Keratinocyte (primary cell): ENCODE measurements around the gene DCUN1D1.

ENCODE experiments used
- CTCF ChIP-seq, 3 experiments: IDR thresholded peaks in 1 of 3; conservative IDR thresholded peaks in 1 of 3; optimal IDR thresholded peaks in 1 of 3; 2 replicates in 2 of 3; 3 replicates in 1 of 3; pipeline versions ENCODE3 to v1.5.1; 2011; ENCODE audit warnings: low read length in 3 of 3, mild to moderate bottlenecking in 3 of 3, moderate library complexity in 2 of 3, control low read depth in 1 of 3, inconsistent platforms in 1 of 3; ENCODE audit not compliant: insufficient read depth in 2 of 3; ENCODE audit errors: extremely low read depth in 1 of 3
- EZH2 ChIP-seq: IDR thresholded peaks from one replicate; pipeline ENCODE4 v1.6.1; 2012; ENCODE audit warnings: inconsistent platforms, mild to moderate bottlenecking, low read length, moderate library complexity

- no peak for TF ChIP-seq CTCF (optimal IDR thresholded peaks at IDR 0.05 in 1 of 3, IDR thresholded peaks at IDR 0.05 in 1 of 3, conservative IDR thresholded peaks at IDR 0.05 in 1 of 3; ENCODE audit: extremely low read depth in 1 of 3, insufficient read depth in 2 of 3, low read length in 3 of 3)
- no peak for TF ChIP-seq EZH2
Measured at GRCh38 chr3:182979674-182980191, 605 bp downstream of the DCUN1D1 start.
